RWPE2 (cell line): ENCODE results near the gene WIF1.
A peak's percentile ranks its signal among the peaks of the same experiment; 100 is the strongest.

Experiments used
- ATAC-seq: fragments of 200-7000 bp; cut with Tn5 transposase; 3 replicates; pipeline ENCODE4 v1.9.1; 2021; ENCODE audit warnings: low read depth
- DNase-seq: peaks from one replicate; pipeline ENCODE4 v3.0.0-alpha.2; 2020; ENCODE audit warnings: low spot score
- H3K27ac ChIP-seq: fragments of 450-650 bp; 2 replicates; pipeline ENCODE4 v1.5.1; 2017; ENCODE audit warnings: mild to moderate bottlenecking; ENCODE audit not compliant: poor library complexity, severe bottlenecking
- H3K27me3 ChIP-seq: fragments of 250-450 bp; sonication (Bioruptor Pico); 2 replicates; pipeline ENCODE4 v1.5.1; 2021; ENCODE audit warnings: mild to moderate bottlenecking, moderate library complexity; ENCODE audit not compliant: insufficient read depth, poor library complexity, severe bottlenecking
- H3K36me3 ChIP-seq: fragments of 250-450 bp; sonication (Bioruptor Pico); 2 replicates; pipeline ENCODE4 v1.5.1; 2020; ENCODE audit warnings: low read depth, mild to moderate bottlenecking, moderate library complexity
- H3K4me1 ChIP-seq: fragments of 250-450 bp; sonication (Bioruptor Pico); 2 replicates; pipeline ENCODE4 v1.5.1; 2021; ENCODE audit warnings: mild to moderate bottlenecking, moderate library complexity; ENCODE audit not compliant: insufficient read depth, poor library complexity, severe bottlenecking
- H3K4me3 ChIP-seq: fragments of 250-450 bp; sonication (Bioruptor Pico); 2 replicates; pipeline ENCODE4 v1.5.1; 2021; ENCODE audit warnings: mild to moderate bottlenecking, moderate library complexity; ENCODE audit not compliant: severe bottlenecking
- H3K9me3 ChIP-seq: fragments of 250-450 bp; sonication (Bioruptor Pico); 2 replicates; pipeline ENCODE4 v1.5.1; 2021; ENCODE audit warnings: mild to moderate bottlenecking, moderate library complexity; ENCODE audit not compliant: severe bottlenecking
- CTCF ChIP-seq: fragments of 450-650 bp; IDR thresholded peaks from one replicate; pipeline ENCODE4 v1.5.1; 2017; ENCODE audit warnings: mild to moderate bottlenecking, moderate library complexity; ENCODE audit not compliant: poor library complexity, severe bottlenecking

The WIF1 gene

GRCh38 chr12:65121049-65121955 is at the start of gene WIF1:
TSS of gene WIF1 (minus strand) at chr12:65121305. CDS start at chr12:65121191, 114 bp downstream.
- peak; percentile 86 for ATAC-seq
- H3K4me3 ChIP-seq: peak within 1 kb of the TSS; percentile 19
- no peak within 1 kb of the TSS for H3K27ac ChIP-seq
- peak; percentile 58 for TF ChIP-seq CTCF
- DNase-seq: peak; percentile 49
- H3K9me3 ChIP-seq: no peaks in the 10 kb centered on the region
- H3K4me1 ChIP-seq: no peaks in the 10 kb centered on the region
- H3K27me3 ChIP-seq: peaks cover 56% of the 10 kb centered on the region
- no peaks in the 10 kb centered on the region for H3K36me3 ChIP-seq

GRCh38 chr12:65170209-65170881 is 49.2 kb upstream of the WIF1 start:
- Histone ChIP-seq H3K4me1 (peaks cover 25% of the 10 kb centered on the region), H3K27me3 (no peaks in the 10 kb centered on the region), H3K9me3 (no peaks in the 10 kb centered on the region), H3K36me3 (peaks cover 31% of the 10 kb centered on the region), H3K4me3 (peak overlapping the region; percentile 70), H3K27ac (peak overlapping the region; percentile 56)
- ATAC-seq: peak; percentile 53
- DNase-seq: peak; percentile 74
- no peak for TF ChIP-seq CTCF

- TF ChIP-seq CTCF: no peak
- DNase-seq (peak; percentile 94), ATAC-seq (peak; percentile 89)
- Histone ChIP-seq H3K27ac (peak within 1 kb of the TSS; percentile 56), H3K4me1 (peaks cover 23% of the 10 kb centered on the region), H3K36me3 (peaks cover 27% of the 10 kb centered on the region), H3K27me3 (no peaks in the 10 kb centered on the region), H3K4me3 (peak within 1 kb of the TSS; percentile 70), H3K9me3 (no peaks in the 10 kb centered on the region)
Measured at GRCh38 chr12:65169320-65170208, 48.5 kb upstream of the WIF1 start, which contains the start of gene LEMD3. TSS of gene LEMD3 (plus strand) at chr12:65169583. CDS start at chr12:65169597, 14 bp downstream.

GRCh38 chr12:65168681-65169319 is 47.7 kb upstream of the WIF1 start:
- Histone ChIP-seq H3K4me3 (peak overlapping the region; percentile 70), H3K27me3 (no peaks in the 10 kb centered on the region), H3K27ac (peak overlapping the region; percentile 56), H3K36me3 (peaks cover 21% of the 10 kb centered on the region), H3K9me3 (no peaks in the 10 kb centered on the region), H3K4me1 (peaks cover 16% of the 10 kb centered on the region)
- DNase-seq (no peak), ATAC-seq (no peak)
- no peak for TF ChIP-seq CTCF
